K562 (cell line): ENCODE data around the gene TMEM209. TPM values are rescaled to one million over a fixed set of nuclear protein-coding genes. Genes with fewer than 3 reads are reported as not detected.

Experiments used
- ATAC-seq: fragments of 200-7000 bp; cut with Tn5 transposase; 3 replicates; pipeline ENCODE4 v1.9.1; 2020; ENCODE audit warnings: moderate library complexity
- Bru-seq: library from RNA; stranded (reverse); fragments of 400-500 nt; gene quantifications from one replicate; lab custom pipeline; 2021; lab: Mats Ljungman, UMichigan
- BruChase-seq, 2 experiments: library from RNA; stranded (reverse); fragments of 400-500 nt; gene quantifications; one replicate each; lab custom pipeline; 2021; lab: Mats Ljungman, UMichigan
- BruUV-seq: library from RNA; stranded (reverse); fragments of 400-500 nt; replicated peaks from 2 replicates; lab custom pipeline; 2021; lab: Mats Ljungman, UMichigan
- CTCF ChIA-PET: fragments of 300-600 bp; formaldehyde crosslinking; extraction: SDS; loops from one replicate; lab custom pipeline; 2021; ENCODE audit warnings: low intra/inter-chr PET ratio; lab: Yijun Ruan, JAX
- POLR2A ChIA-PET: fragments of 300-600, 350-650 bp; sonication (Branson Sonifier 250); formaldehyde crosslinking; extraction: SDS; loops from one replicate; lab custom pipeline; 2021; ENCODE audit warnings: antibody characterized with exemption, inconsistent platforms; lab: Yijun Ruan, JAX
- DNase-seq, 4 experiments: peaks; one replicate each; pipeline versions ENCODE4 v3.0.0 to v3.0.0-alpha.2; 2011 to 2018; ENCODE audit warnings: low spot score in 3 of 4, mixed read lengths in 3 of 4; ENCODE audit errors: extremely low read depth in 1 of 4
- FAIRE-seq: peaks from 2 replicates; lab custom pipeline; 2011; peaks lifted over from hg19 to GRCh38; lab: Jason Lieb, UNC
- H2AFZ ChIP-seq: 2 replicates; pipeline ENCODE4 v1.6.0; 2011; ENCODE audit warnings: low read depth, low read length, control low read depth, inconsistent platforms
- H3K27ac ChIP-seq: fragments of 200-600 bp; 3 replicates; pipeline ENCODE4 v1.8.0; 2011; ENCODE audit warnings: low read depth, mild to moderate bottlenecking, control low read depth, inconsistent platforms, low read length, moderate library complexity, mixed read lengths; ENCODE audit errors: extremely low read depth
- H3K27me3 ChIP-seq, 2 experiments: fragments of 300-600 bp in 1 of 2; 2 replicates in 1 of 2; 3 replicates in 1 of 2; pipeline versions ENCODE4 v1.6.0 to v1.8.0; 2011; ENCODE audit warnings: inconsistent platforms in 2 of 2, low read length in 2 of 2, mild to moderate bottlenecking in 1 of 2, mixed read lengths in 1 of 2, moderate library complexity in 1 of 2; ENCODE audit not compliant: control insufficient read depth in 2 of 2, insufficient read depth in 2 of 2
- H3K36me3 ChIP-seq: fragments of 300-600 bp; 3 replicates; pipeline ENCODE4 v1.8.0; 2011; ENCODE audit warnings: mild to moderate bottlenecking, low read length, inconsistent platforms; ENCODE audit not compliant: control insufficient read depth, insufficient read depth
- H3K4me1 ChIP-seq, 2 experiments: fragments of 200-600 bp in 1 of 2; replicated peaks in 1 of 2; 2 replicates in 1 of 2; 3 replicates in 1 of 2; pipeline versions ENCODE4 v1.5.1 to v1.8.0; 2011; ENCODE audit warnings: inconsistent platforms in 2 of 2, low read length in 2 of 2, mild to moderate bottlenecking in 1 of 2, mixed read lengths in 1 of 2, moderate library complexity in 1 of 2; ENCODE audit not compliant: control insufficient read depth in 2 of 2, insufficient read depth in 2 of 2
- H3K4me2 ChIP-seq: 2 replicates; pipeline ENCODE4 v1.6.1; 2011; ENCODE audit warnings: low read length, control low read depth, inconsistent platforms, mixed read lengths; ENCODE audit not compliant: insufficient read depth
- H3K4me3 ChIP-seq: fragments of 200-600 bp; sonication (generic), shearing (Covaris generic); 2 replicates; pipeline ENCODE4 v1.5.1; 2016; ENCODE audit warnings: control low read depth, inconsistent platforms
- H3K79me2 ChIP-seq: fragments of 200-600 bp; 3 replicates; pipeline ENCODE4 v1.8.0; 2011; ENCODE audit warnings: low read length, inconsistent platforms; ENCODE audit not compliant: control insufficient read depth, insufficient read depth
- H3K9ac ChIP-seq, 2 experiments: 2 replicates each; pipeline versions ENCODE4 v1.6.0 to v1.6.1; 2011; ENCODE audit warnings: low read depth in 2 of 2, low read length in 2 of 2, control low read depth in 1 of 2, inconsistent platforms in 1 of 2, mild to moderate bottlenecking in 1 of 2, mixed read lengths in 1 of 2; ENCODE audit not compliant: insufficient read depth in 1 of 2
- H3K9me1 ChIP-seq: one replicate; pipeline ENCODE4 v1.6.0; 2011; ENCODE audit warnings: inconsistent platforms, mild to moderate bottlenecking, low read length, moderate library complexity; ENCODE audit not compliant: control insufficient read depth, insufficient read depth
- H3K9me3 ChIP-seq: replicated peaks from 2 replicates; pipeline ENCODE4 v1.5.1; 2011; ENCODE audit warnings: low read depth, low read length, inconsistent platforms; ENCODE audit not compliant: control insufficient read depth, insufficient read depth
- H4K20me1 ChIP-seq: replicated peaks from 2 replicates; pipeline ENCODE4 v1.6.1; 2011; ENCODE audit warnings: low read length, inconsistent platforms, mixed read lengths; ENCODE audit not compliant: control insufficient read depth, insufficient read depth
- CC2D1A ChIP-seq: fragments of 450-650 bp; IDR thresholded peaks from 2 replicates; pipeline ENCODE4 v1.6.1; 2017; ENCODE audit warnings: mild to moderate bottlenecking
- DPF2 ChIP-seq: fragments of 450-650 bp; IDR thresholded peaks from 2 replicates; pipeline ENCODE4 v1.6.1; 2016
- HMGN3 ChIP-seq: IDR thresholded peaks from 2 replicates; pipeline ENCODE4 v1.6.1; 2011; ENCODE audit warnings: borderline replicate concordance, low read depth, mild to moderate bottlenecking, mixed read lengths, low read length; ENCODE audit not compliant: insufficient read length; ENCODE audit errors: extremely low read depth
- LARP7 ChIP-seq: fragments of 450-650 bp; IDR thresholded peaks from 2 replicates; pipeline ENCODE4 v1.6.1; 2016
- RBM25 ChIP-seq: fragments of 200-400 bp; formaldehyde crosslinking; IDR thresholded peaks from 2 replicates; pipeline ENCODE4 v1.6.1; 2018; ENCODE audit warnings: low read length, low read depth, moderate library complexity; ENCODE audit not compliant: severe bottlenecking
- XRCC5 ChIP-seq: fragments of 200-400 bp; formaldehyde crosslinking; IDR thresholded peaks from 2 replicates; pipeline ENCODE4 v1.6.1; 2017; ENCODE audit warnings: low read depth, mild to moderate bottlenecking, low read length
- ZNF609 ChIP-seq: sonication (generic); formaldehyde crosslinking; IDR thresholded peaks from 2 replicates; pipeline ENCODE4 v1.8.1; 2023; ENCODE audit warnings: missing genetic modification reagents, mild to moderate bottlenecking, borderline replicate concordance
- ZNF696 ChIP-seq: fragments of 250-450 bp; sonication (Bioruptor Pico); conservative IDR thresholded peaks from 2 replicates; pipeline ENCODE4 v1.4.0; 2020; ENCODE audit warnings: mild to moderate bottlenecking, moderate library complexity
- WGBS: fragments of 100-300 bp; shearing (Covaris generic); methylation state at CpG from one replicate; pipeline ENCODE4 v1.1.6; 2016; ENCODE audit warnings: low coverage, mixed read lengths; ENCODE audit not compliant: insufficient coverage; ENCODE audit errors: missing lambda C conversion rate; 5-methylcytosine and 5-hydroxymethylcytosine counted together
- in situ Hi-C: fragments of 300-500 bp; cut with MboI; formaldehyde crosslinking; loops from 4 replicates; pipeline ENCODE4 v1.15.0; 2018; ENCODE audit warnings: inconsistent platforms, mixed read lengths
- intact Hi-C: fragments of 100-400 bp; cut with micrococcal nuclease; formaldehyde crosslinking; loops from 2 replicates; pipeline ENCODE4 v1.14.2; 2022
- long read RNA-seq, 3 experiments: library from polyadenylated mRNA in 2 of 3; library from RNA in 1 of 3; unstranded in 2 of 3; stranded (forward) in 1 of 3; transcript quantifications; one replicate each; pipeline ENCODE4 v2.0.0, GENCODE V29; 2019 to 2022
- polyA minus RNA-seq, 3 experiments: library from RNA; depleted of rRNA, polyadenylated mRNA; stranded (reverse); fragments of >200 nt; gene quantifications; 2 replicates each; pipeline ENCODE4 v1.2.3, GENCODE V29; 2011
- polyA plus RNA-seq, 8 experiments: library from polyadenylated mRNA; depleted of rRNA in 4 of 8; stranded (reverse) in 5 of 8; unstranded in 3 of 8; fragments of >200 nt; fragmentation: Nextera tagmentation in 2 of 8; fragmentation: Illumina TruSeq in 1 of 8; extraction: Ambion mirVana in 2 of 8; extraction: Trizol in 1 of 8; gene quantifications; 2 replicates each; pipeline versions ENCODE4 v1.2.1 to v1.2.3, GENCODE V29; 2011 to 2014; ENCODE audit warnings: inconsistent platforms in 1 of 8, missing spikeins in 1 of 8
- total RNA-seq, 7 experiments: library from RNA; depleted of rRNA in 6 of 7; stranded (reverse); fragments of >200 nt in 6 of 7; fragmentation: Illumina TruSeq in 2 of 7; extraction: Trizol in 2 of 7; gene quantifications; 2 replicates each; pipeline versions ENCODE4 v1.2.1 to v1.2.3, GENCODE V29; 2011 to 2021; ENCODE audit warnings: low replicate concordance in 1 of 7
- TF ChIP-seq, protein P1 (sequence below): IDR thresholded peaks from 2 replicates; pipeline ENCODE4 v1.6.1; 2011; ENCODE audit not compliant: insufficient read length; ENCODE audit errors: extremely low read depth

Gene TMEM209
- total RNA-seq (2011; cell fraction: chromatin; rRNA removed; ENCODE audit: low replicate concordance), result 270 and 331 TPM in 2 replicates
- 218 and 221 TPM in 2 replicates for total RNA-seq (2011; cell fraction: nucleolus; rRNA removed)
- 322 and 343 TPM in 2 replicates for total RNA-seq (2011; cell fraction: nucleoplasm; rRNA removed)
- 36.8 and 37.9 TPM in 2 replicates for total RNA-seq (2014; rRNA removed)
- total RNA-seq (2014; rRNA removed; fragmentation: Illumina TruSeq; extraction: Trizol), result 77.2 and 88.2 TPM in 2 replicates
- 67.3 and 75.1 TPM in 2 replicates for total RNA-seq (2015; rRNA removed; fragmentation: Illumina TruSeq; extraction: Trizol)
- 68.9 and 76.6 TPM in 2 replicates for total RNA-seq (2021)
- polyA plus RNA-seq (2011; rRNA removed), result 116 and 182 TPM in 2 replicates
- polyA plus RNA-seq (2011; cell fraction: cytosol; rRNA removed), result 94.0 and 167 TPM in 2 replicates
- polyA plus RNA-seq (2011; cell fraction: nucleus; rRNA removed), result 68.4 and 102 TPM in 2 replicates
- polyA plus RNA-seq (2012), result 42.4 and 74.7 TPM in 2 replicates
- polyA plus RNA-seq (2014; fragmentation: Illumina TruSeq; extraction: Trizol), result 72.4 and 88.5 TPM in 2 replicates
- 10 to 100 TPM; 74.6 to 82.1 TPM for polyA plus RNA-seq (2014; fragmentation: Nextera tagmentation; extraction: Ambion mirVana)
- polyA plus RNA-seq (2014; rRNA removed), result 42.7 and 48.0 TPM in 2 replicates
- 281 and 305 TPM in 2 replicates for polyA minus RNA-seq (2011; rRNA and poly(A)+ RNA removed)
- 102 TPM in 2 replicates for polyA minus RNA-seq (2011; cell fraction: cytosol; rRNA and poly(A)+ RNA removed)
- 57.1 and 129 TPM in 2 replicates for polyA minus RNA-seq (2011; cell fraction: nucleus; rRNA and poly(A)+ RNA removed)
- percentile 95 among the genes with signal in this experiment for Bru-seq, nascent RNA
- percentile 96 among the genes with signal in this experiment for BruChase-seq, experiment 1, labeled RNA remaining after a 2-hour chase
- percentile 95 among the genes with signal in this experiment for BruChase-seq, experiment 2, labeled RNA remaining after a 6-hour chase
- long read RNA-seq, experiment 1, transcript TMEM209-201 (15 exons, 3,545 nt), result major isoform, 68 of 185 reads
- long read RNA-seq, experiment 1, partial matches to known transcripts, result 77 of 185 reads
- long read RNA-seq, experiment 1, other reads (novel, unspliced or antisense), result 35 of 185 reads
- long read RNA-seq, experiment 2, partial matches to known transcripts, result 0 of 21 reads
- long read RNA-seq, experiment 2, other reads (novel, unspliced or antisense), result 21 of 21 reads
- long read RNA-seq, experiment 3, transcript TMEM209-201 (15 exons, 3,545 nt), result major isoform, 11 of 44 reads
- long read RNA-seq, experiment 3, partial matches to known transcripts, result 11 of 44 reads
- long read RNA-seq, experiment 3, other reads (novel, unspliced or antisense), result 19 of 44 reads

GRCh38 chr7:130205084-130205947 lies at the start of gene TMEM209:
TSS of gene TMEM209 (minus strand) at chr7:130205406. CDS start at chr7:130205375, 31 bp downstream.
- no peaks in the 10 kb centered on the region for H4K20me1 ChIP-seq
- H2AFZ ChIP-seq, result peak within 1 kb of the TSS; percentile 87
- ChIA-PET CTCF (no interaction called here), POLR2A (interaction anchor here (0.6 to 3.3 kb wide), 31 partner anchors 13 to 1896 kb away, joined by 3 to 47 read pairs (median 3); partner anchors contain the start of gene KLHDC10)
- 1% methylated on average over 44 of the region's 44 CpGs for WGBS
- no peaks in the 10 kb centered on the region for H3K27me3 ChIP-seq
- no peaks in the 10 kb centered on the region; the same call in 1 of the 2 replicates for H3K9me3 ChIP-seq
- FAIRE-seq (peak; percentile 93), DNase-seq (peak; percentile 99 to 100 (median 100)), ATAC-seq (peak; percentile 85)
- peak within 1 kb of the TSS; percentile 96 for H3K4me2 ChIP-seq
- intact Hi-C loops, result loop anchor here (1.0 to 5.0 kb wide), 4 partner anchors 69 to 133 kb away; no protein-coding TSS in a partner anchor
- peaks cover 35% of the 10 kb centered on the region for H3K36me3 ChIP-seq
- H3K9ac ChIP-seq, result peak within 1 kb of the TSS; percentile 95 to 97
- BruUV-seq, result TSS peak; percentile 96
- peak within 1 kb of the TSS; percentile 95 for H3K27ac ChIP-seq
- in situ Hi-C loops, result no loop called here
- H3K4me3 ChIP-seq, result peak within 1 kb of the TSS; percentile 60
- H3K9me1 ChIP-seq, result no peaks in the 10 kb centered on the region
- peaks cover 24 to 49% of the 10 kb centered on the region in 2 experiments for H3K4me1 ChIP-seq
- H3K79me2 ChIP-seq, result peaks cover 49% of the 10 kb centered on the region
- TF ChIP-seq HMGN3, result peak; percentile 3
- TF ChIP-seq ZNF609 (CRISPR knock-in tag), result no peak
- TF ChIP-seq LARP7, result peak; percentile 94
- TF ChIP-seq ZNF696, result no peak
- TF ChIP-seq RBM25, result peak; percentile 97
- TF ChIP-seq DPF2, result peak; percentile 92
- TF ChIP-seq CC2D1A, result peak; percentile 55; the same call in 1 of the 2 replicates
- TF ChIP-seq, protein P1, sequence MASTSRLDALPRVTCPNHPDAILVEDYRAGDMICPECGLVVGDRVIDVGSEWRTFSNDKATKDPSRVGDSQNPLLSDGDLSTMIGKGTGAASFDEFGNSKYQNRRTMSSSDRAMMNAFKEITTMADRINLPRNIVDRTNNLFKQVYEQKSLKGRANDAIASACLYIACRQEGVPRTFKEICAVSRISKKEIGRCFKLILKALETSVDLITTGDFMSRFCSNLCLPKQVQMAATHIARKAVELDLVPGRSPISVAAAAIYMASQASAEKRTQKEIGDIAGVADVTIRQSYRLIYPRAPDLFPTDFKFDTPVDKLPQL, result no peak
- TF ChIP-seq XRCC5, result peak; percentile 88; the same call in 1 of the 2 replicates
